GM12801 (cell line): ENCODE data around the gene KRI1.

Source experiments
- CTCF ChIP-seq: IDR thresholded peaks from one replicate; pipeline ENCODE4 v1.5.1; 2011; ENCODE audit warnings: control low read depth; ENCODE audit not compliant: insufficient read length; ENCODE audit errors: extremely low read depth

KRI1 gene

GRCh38 chr19:10568826-10569651, 3.2 kb upstream of the KRI1 start, which contains the start of gene CDKN2D:
TSS of gene CDKN2D (minus strand) at chr19:10568979. CDS start at chr19:10568653, 326 bp downstream.
- TF ChIP-seq CTCF, result no peak

GRCh38 chr19:10568062-10568825, 2.4 kb upstream of the KRI1 start:
- no peak for TF ChIP-seq CTCF

GRCh38 chr19:10567656-10568055, 1.8 kb upstream of the KRI1 start:
- TF ChIP-seq CTCF, result no peak

- no peak for TF ChIP-seq CTCF
Observed at GRCh38 chr19:10566658-10567410, 1.0 kb upstream of the KRI1 start.

- no peak for TF ChIP-seq CTCF
Observed at GRCh38 chr19:10566408-10566657, 523 bp upstream of the KRI1 start.

GRCh38 chr19:10565028-10565566, 713 bp downstream of the KRI1 start:
- TF ChIP-seq CTCF, result no peak

- no peak for TF ChIP-seq CTCF
Observed at GRCh38 chr19:10562609-10563008, 3.2 kb downstream of the KRI1 start.
